ENCODE measurements around the gene NTM.

DNA sequence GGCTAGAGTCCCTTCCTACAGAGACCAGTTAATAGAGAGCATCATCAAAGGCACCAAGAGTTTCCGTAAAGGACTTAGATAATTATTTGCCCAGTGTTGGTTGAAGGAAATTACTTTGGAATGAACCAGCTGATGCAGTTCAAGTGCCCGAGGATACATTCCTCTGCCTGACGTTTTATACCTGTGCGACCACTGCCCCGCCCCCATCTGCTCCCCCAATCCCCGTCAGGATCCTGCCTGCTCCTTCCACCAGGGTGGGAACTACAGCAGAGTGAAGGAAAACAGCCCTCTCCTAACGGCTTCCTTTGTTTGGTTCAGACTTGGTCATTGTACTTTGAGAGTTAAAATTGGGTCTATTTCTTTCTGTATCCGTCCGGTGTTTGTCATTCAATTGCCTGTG, 761.5 kb downstream of the NTM start:
- no peak for TF ChIP-seq ZFX (IDR thresholded peaks at IDR 0.05; ENCODE audit: borderline replicate concordance)
- TF ChIP-seq, protein P1, sequence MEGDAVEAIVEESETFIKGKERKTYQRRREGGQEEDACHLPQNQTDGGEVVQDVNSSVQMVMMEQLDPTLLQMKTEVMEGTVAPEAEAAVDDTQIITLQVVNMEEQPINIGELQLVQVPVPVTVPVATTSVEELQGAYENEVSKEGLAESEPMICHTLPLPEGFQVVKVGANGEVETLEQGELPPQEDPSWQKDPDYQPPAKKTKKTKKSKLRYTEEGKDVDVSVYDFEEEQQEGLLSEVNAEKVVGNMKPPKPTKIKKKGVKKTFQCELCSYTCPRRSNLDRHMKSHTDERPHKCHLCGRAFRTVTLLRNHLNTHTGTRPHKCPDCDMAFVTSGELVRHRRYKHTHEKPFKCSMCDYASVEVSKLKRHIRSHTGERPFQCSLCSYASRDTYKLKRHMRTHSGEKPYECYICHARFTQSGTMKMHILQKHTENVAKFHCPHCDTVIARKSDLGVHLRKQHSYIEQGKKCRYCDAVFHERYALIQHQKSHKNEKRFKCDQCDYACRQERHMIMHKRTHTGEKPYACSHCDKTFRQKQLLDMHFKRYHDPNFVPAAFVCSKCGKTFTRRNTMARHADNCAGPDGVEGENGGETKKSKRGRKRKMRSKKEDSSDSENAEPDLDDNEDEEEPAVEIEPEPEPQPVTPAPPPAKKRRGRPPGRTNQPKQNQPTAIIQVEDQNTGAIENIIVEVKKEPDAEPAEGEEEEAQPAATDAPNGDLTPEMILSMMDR (IDR thresholded peaks at IDR 0.05): no peak
